Measurements from ENCODE around the gene RBM17. TPM values are rescaled to one million over a fixed set of nuclear protein-coding genes. Genes with fewer than 3 reads are reported as not detected.

The RBM17 gene
- total RNA-seq, 1 donor from 2014 or later, result 113 TPM

DNA sequence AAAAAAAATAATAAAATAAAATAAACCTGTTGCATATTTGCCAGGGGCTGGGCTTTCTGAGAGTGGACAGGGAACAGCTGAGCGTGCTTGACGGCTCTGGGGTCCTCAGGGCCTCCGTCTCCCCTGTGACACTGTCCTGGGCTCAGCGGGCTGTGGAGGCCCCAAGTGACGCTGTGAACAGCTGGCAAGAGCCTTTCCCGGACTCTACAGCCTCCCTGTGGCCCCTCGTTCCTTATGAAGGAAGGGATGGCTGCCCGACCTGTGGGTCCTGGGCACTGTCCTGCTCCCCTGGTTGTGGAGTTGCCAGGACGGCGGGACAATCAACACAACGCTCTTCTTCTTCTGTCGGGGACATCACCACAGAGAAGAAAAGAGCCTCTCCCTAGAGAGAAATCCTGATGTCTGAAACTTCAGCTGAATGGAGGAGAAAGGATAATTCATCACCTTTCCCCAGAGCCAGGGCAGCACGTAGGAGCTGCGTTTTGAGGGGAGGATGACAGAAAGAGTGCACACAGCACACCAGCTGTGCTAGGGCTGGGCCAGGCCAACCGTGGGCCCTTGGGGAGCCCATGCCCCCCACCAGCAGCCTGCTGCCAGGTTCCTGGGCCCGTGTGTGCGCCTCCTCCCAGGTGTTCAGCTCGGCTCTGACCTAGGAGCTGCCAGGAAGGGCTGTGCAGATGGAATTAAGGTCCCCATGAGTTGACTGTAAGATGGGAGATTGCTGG, 45.4 kb downstream of the RBM17 start:
- Mint-ChIP-seq H3K9me3 (ENCODE audit: unreplicated experiment) (no peaks in the 10 kb centered on the region), H3K27ac (ENCODE audit: unreplicated experiment) (no peak overlapping the region), H3K27me3 (ENCODE audit: unreplicated experiment) (peaks cover 4% of the 10 kb centered on the region), H3K4me3 (ENCODE audit: unreplicated experiment) (no peak overlapping the region), H3K36me3 (ENCODE audit: low read depth, unreplicated experiment) (peaks cover 3% of the 10 kb centered on the region), H3K4me1 (ENCODE audit: unreplicated experiment) (peaks cover 6% of the 10 kb centered on the region)
- DNase-seq (ENCODE audit: low spot score), result no peak
- TF ChIP-seq CTCF (IDR thresholded peaks at IDR 0.05; ENCODE audit: unreplicated experiment), result no peak

GRCh38 chr10:6135039-6135438, 46.2 kb downstream of the RBM17 start:
- Mint-ChIP-seq H3K36me3 (ENCODE audit: low read depth, unreplicated experiment) (peaks cover 3% of the 10 kb centered on the region), H3K4me1 (ENCODE audit: unreplicated experiment) (peaks cover 3% of the 10 kb centered on the region), H3K27ac (ENCODE audit: unreplicated experiment) (no peak overlapping the region), H3K4me3 (ENCODE audit: unreplicated experiment) (no peak overlapping the region), H3K9me3 (ENCODE audit: unreplicated experiment) (no peaks in the 10 kb centered on the region), H3K27me3 (ENCODE audit: unreplicated experiment) (peaks cover 3% of the 10 kb centered on the region)
- no peak for DNase-seq (ENCODE audit: low spot score)
- no peak for TF ChIP-seq CTCF (IDR thresholded peaks at IDR 0.05; ENCODE audit: unreplicated experiment)

GRCh38 chr10:6135589-6136168, 46.8 kb downstream of the RBM17 start:
- H3K4me1 Mint-ChIP-seq (ENCODE audit: unreplicated experiment), result no peaks in the 10 kb centered on the region
- H3K36me3 Mint-ChIP-seq (ENCODE audit: low read depth, unreplicated experiment), result peaks cover 3% of the 10 kb centered on the region
- H3K9me3 Mint-ChIP-seq (ENCODE audit: unreplicated experiment), result no peaks in the 10 kb centered on the region
- H3K27ac Mint-ChIP-seq (ENCODE audit: unreplicated experiment), result no peak overlapping the region
- H3K4me3 Mint-ChIP-seq (ENCODE audit: unreplicated experiment), result no peak overlapping the region
- H3K27me3 Mint-ChIP-seq (ENCODE audit: unreplicated experiment), result peaks cover 3% of the 10 kb centered on the region
- no peak for TF ChIP-seq CTCF (IDR thresholded peaks at IDR 0.05; ENCODE audit: unreplicated experiment)
- no peak for DNase-seq (ENCODE audit: low spot score)

DNA sequence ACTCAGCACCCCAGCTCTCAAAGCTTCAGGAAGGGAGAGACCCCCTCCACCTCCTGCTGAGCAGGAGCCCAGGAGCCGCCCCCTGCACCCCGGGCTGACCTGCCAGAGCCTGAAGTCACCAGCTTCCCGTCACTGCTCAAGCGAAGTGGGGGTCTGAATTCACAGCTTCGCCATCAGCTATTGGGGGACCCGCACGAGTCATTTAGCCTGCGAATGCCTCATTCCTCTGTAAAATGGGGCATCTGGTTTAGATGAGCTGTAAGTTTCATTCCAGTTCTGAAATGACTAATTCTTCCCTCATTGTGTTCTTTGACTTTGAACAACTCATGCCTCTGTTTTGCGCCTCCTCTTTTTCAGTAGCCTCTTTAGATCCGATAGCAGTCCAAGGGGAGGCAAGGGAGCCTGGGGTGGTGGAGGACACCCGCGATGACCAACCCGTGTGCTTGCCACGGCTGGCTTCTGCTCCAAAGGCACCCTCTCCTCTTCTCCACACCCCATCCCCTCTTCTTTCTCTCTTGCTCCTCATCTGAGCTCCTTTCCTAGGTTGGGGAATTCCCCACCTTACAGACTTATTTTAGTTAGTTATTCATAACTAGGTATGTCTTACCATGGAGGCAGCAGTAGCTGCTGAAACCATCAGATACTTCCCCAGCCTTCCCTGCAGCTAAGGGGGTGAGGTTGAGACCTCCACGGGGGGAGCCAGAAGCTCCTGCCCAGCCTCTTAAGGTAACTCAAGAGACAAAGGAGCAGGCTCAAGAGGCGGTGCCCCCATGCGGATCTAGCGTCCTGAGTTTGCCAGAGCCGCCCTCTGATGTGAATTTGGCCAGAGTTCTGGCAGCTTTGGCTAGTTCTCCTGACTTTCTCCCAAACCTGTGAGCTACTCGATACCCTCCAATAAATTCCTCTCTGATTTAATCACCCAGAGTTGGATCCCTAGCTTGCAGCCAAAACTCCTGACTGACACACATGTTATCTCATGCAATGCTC, 47.7 kb downstream of the RBM17 start:
- TF ChIP-seq CTCF (IDR thresholded peaks at IDR 0.05; ENCODE audit: unreplicated experiment), result no peak
- peaks cover 3% of the 10 kb centered on the region for H3K36me3 Mint-ChIP-seq (ENCODE audit: low read depth, unreplicated experiment)
- peaks cover 1% of the 10 kb centered on the region for H3K4me1 Mint-ChIP-seq (ENCODE audit: unreplicated experiment)
- H3K27ac Mint-ChIP-seq (ENCODE audit: unreplicated experiment), result no peak overlapping the region
- no peak overlapping the region for H3K4me3 Mint-ChIP-seq (ENCODE audit: unreplicated experiment)
- no peak for DNase-seq (ENCODE audit: low spot score)
- H3K9me3 Mint-ChIP-seq (ENCODE audit: unreplicated experiment), result no peaks in the 10 kb centered on the region
- peaks cover 3% of the 10 kb centered on the region for H3K27me3 Mint-ChIP-seq (ENCODE audit: unreplicated experiment)

Measured in endothelial cell (in vitro differentiated cells).